Measurements from ENCODE around the gene SMC1B. TPM values are rescaled to one million over a fixed set of nuclear protein-coding genes. Genes with fewer than 3 reads are reported as not detected.

SMC1B gene
- polyA plus RNA-seq, 2 of the 4 experiments (the other 2 are of a cell fraction) = 0.03 TPM; not detected in 1

DNA sequence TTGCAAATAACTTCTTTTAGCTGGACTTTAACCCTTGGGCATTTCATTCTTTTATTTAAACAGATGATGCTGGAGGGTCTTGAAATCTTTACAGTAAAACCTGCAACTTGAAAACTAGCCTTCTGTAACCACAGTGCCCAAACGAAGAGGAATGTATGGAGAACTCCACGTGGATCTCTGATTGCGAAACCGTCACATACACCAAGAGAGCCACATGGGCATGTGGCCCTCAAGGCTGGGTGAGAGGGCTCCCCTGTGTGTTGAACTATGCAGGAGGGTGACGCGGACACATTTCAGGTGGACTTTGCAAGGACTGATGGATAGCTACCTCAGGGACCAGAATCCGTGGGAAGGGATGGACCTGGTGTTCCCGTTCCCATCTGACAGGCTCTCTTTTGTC, 73.1 kb downstream of the SMC1B start:
- CTCF ChIA-PET = interaction anchor here (1.4 kb wide), 1 partner anchor 23 kb away, joined by 3 read pairs; no protein-coding TSS in a partner anchor
- FAIRE-seq (no peak), ATAC-seq (no peak), DNase-seq (ENCODE audit: low read depth in 1 of 2, low spot score in 1 of 2) (no peak)
- 76% methylated on average over 8 of the region's 8 CpGs for WGBS (ENCODE audit: missing lambda C conversion rate)
- H3K4me1 ChIP-seq = no peaks in the 10 kb centered on the region
- POLR2A ChIA-PET = no interaction called here
- no peak overlapping the region for H3K4me2 ChIP-seq
- no peaks in the 10 kb centered on the region for H3K9me3 ChIP-seq
- TF ChIP-seq, protein P1, sequence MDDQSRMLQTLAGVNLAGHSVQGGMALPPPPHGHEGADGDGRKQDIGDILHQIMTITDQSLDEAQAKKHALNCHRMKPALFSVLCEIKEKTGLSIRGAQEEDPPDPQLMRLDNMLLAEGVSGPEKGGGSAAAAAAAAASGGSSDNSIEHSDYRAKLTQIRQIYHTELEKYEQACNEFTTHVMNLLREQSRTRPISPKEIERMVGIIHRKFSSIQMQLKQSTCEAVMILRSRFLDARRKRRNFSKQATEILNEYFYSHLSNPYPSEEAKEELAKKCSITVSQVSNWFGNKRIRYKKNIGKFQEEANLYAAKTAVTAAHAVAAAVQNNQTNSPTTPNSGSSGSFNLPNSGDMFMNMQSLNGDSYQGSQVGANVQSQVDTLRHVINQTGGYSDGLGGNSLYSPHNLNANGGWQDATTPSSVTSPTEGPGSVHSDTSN (IDR thresholded peaks at IDR 0.05) = no peak
- TF ChIP-seq ZNF302 (CRISPR knock-in tag; IDR thresholded peaks at IDR 0.05) (no peak), HOXA7 (CRISPR knock-in tag; IDR thresholded peaks at IDR 0.05) (no peak), CBX2 (IDR thresholded peaks at IDR 0.05; ENCODE audit: borderline replicate concordance, low read depth) (no peak), CHD4 (IDR thresholded peaks at IDR 0.05; ENCODE audit: borderline replicate concordance) (no peak), RARB (CRISPR knock-in tag; IDR thresholded peaks at IDR 0.05) (no peak), CEBPB (IDR thresholded peaks at IDR 0.05) (peak in 1 of 2 experiments; percentile 36; a peak in 1 of 4 replicates)
- H3K27ac ChIP-seq = no peak overlapping the region
- H3K4me3 ChIP-seq = no peak overlapping the region

DNA sequence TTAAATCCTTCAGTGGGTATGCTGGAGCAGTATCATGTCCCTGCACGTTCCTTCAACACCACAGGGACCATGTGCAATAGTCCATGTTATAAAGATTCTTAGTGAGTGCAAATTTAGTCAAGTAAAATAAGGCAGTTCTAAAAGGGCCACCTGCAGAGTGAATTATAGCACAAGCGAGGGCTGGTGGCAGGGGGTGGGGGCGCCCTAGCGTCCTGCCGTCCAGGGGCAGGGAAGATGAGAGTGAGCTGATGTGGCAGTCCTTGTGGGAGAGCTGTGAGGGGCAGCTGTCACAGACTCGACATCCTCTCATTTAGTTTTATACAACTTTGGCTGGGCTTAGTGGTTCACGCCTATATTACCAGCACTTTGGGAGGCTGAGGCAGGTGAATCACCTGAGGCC, 74.6 kb downstream of the SMC1B start:
- TF ChIP-seq, protein P2, sequence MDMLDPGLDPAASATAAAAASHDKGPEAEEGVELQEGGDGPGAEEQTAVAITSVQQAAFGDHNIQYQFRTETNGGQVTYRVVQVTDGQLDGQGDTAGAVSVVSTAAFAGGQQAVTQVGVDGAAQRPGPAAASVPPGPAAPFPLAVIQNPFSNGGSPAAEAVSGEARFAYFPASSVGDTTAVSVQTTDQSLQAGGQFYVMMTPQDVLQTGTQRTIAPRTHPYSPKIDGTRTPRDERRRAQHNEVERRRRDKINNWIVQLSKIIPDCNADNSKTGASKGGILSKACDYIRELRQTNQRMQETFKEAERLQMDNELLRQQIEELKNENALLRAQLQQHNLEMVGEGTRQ (IDR thresholded peaks at IDR 0.05) = no peak
- TF ChIP-seq BHLHE40 (IDR thresholded peaks at IDR 0.05; ENCODE audit: low read depth, low read length) (no peak), KDM5A (IDR thresholded peaks at IDR 0.05) (no peak), HDAC2 (IDR thresholded peaks at IDR 0.05) (no peak), CHD4 (IDR thresholded peaks at IDR 0.05; ENCODE audit: borderline replicate concordance) (no peak), HOXA7 (CRISPR knock-in tag; IDR thresholded peaks at IDR 0.05) (no peak), FOSL2 (IDR thresholded peaks at IDR 0.05) (no peak), FOSL2 (CRISPR knock-in tag; IDR thresholded peaks at IDR 0.05) (no peak), MAZ (IDR thresholded peaks at IDR 0.05; ENCODE audit: borderline replicate concordance, low read depth, low read length) (no peak), ZFP36 (IDR thresholded peaks at IDR 0.05; ENCODE audit: borderline replicate concordance, partially characterized antibody) (no peak), NFE2L2 (conservative IDR thresholded peaks at IDR 0.05; ENCODE audit: low read length) (no peak), FOXS1 (CRISPR knock-in tag; IDR thresholded peaks at IDR 0.05) (no peak), RARB (CRISPR knock-in tag; IDR thresholded peaks at IDR 0.05) (no peak), EHF (CRISPR knock-in tag; IDR thresholded peaks at IDR 0.05) (no peak), CHD2 (IDR thresholded peaks at IDR 0.05; ENCODE audit: low read length, partially characterized antibody) (no peak), RNF2 (IDR thresholded peaks at IDR 0.05; ENCODE audit: borderline replicate concordance, low read depth) (no peak), CBX8 (IDR thresholded peaks at IDR 0.05) (no peak)
- TF ChIP-seq, protein P3, sequence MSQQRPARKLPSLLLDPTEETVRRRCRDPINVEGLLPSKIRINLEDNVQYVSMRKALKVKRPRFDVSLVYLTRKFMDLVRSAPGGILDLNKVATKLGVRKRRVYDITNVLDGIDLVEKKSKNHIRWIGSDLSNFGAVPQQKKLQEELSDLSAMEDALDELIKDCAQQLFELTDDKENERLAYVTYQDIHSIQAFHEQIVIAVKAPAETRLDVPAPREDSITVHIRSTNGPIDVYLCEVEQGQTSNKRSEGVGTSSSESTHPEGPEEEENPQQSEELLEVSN (IDR thresholded peaks at IDR 0.05; ENCODE audit: borderline replicate concordance, low read depth) = no peak
- TF ChIP-seq, protein P1 (IDR thresholded peaks at IDR 0.05) = no peak
- DNase-seq (ENCODE audit: low read depth in 1 of 2, low spot score in 1 of 2) (no peak), FAIRE-seq (no peak), ATAC-seq (no peak)
- 88% methylated on average over 7 of the region's 7 CpGs for WGBS (ENCODE audit: missing lambda C conversion rate)
- POLR2A ChIA-PET = no interaction called here
- no peaks in the 10 kb centered on the region for H3K4me1 ChIP-seq
- H3K4me2 ChIP-seq = no peak overlapping the region
- no peak overlapping the region for H3K27ac ChIP-seq
- H3K4me3 ChIP-seq = no peak overlapping the region
- H3K9me3 ChIP-seq = no peaks in the 10 kb centered on the region
- CTCF ChIA-PET = no interaction called here

DNA sequence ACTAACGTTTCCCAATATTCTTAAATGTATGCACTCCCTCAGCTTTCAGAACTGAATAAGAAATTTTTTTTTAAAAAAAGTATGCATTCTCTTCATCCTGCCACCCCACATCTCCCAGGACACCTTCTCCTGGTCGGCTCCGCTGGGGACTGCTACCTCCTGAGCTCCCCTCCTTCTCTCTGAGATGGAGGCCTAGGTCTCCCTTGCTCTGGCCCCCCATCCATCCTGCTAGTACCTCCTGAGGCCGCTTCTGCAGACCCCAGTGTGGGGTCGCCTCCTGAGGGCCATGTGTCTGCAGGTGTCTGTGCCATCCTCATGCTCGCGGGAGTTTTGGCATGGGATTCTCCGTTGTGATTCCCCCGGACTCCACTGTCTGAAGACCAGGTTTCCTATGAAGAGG, 75.9 kb downstream of the SMC1B start:
- ChIA-PET POLR2A (no interaction called here), CTCF (no interaction called here)
- Histone ChIP-seq H3K4me1 (no peaks in the 10 kb centered on the region), H3K9me3 (no peaks in the 10 kb centered on the region), H3K4me2 (no peak overlapping the region), H3K27ac (no peak overlapping the region), H3K4me3 (no peak overlapping the region)
- DNase-seq (ENCODE audit: low read depth in 1 of 2, low spot score in 1 of 2) (no peak), ATAC-seq (no peak), FAIRE-seq (no peak)
- WGBS (ENCODE audit: missing lambda C conversion rate) = 91% methylated on average over 8 of the region's 9 CpGs
- TF ChIP-seq EHMT2 (IDR thresholded peaks at IDR 0.05; ENCODE audit: low read depth) (no peak), HOXA7 (CRISPR knock-in tag; IDR thresholded peaks at IDR 0.05) (no peak), RAD21 (conservative IDR thresholded peaks at IDR 0.05 in 1 of 2, IDR thresholded peaks at IDR 0.05 in 1 of 2) (no peak), HOXB13 (CRISPR knock-in tag; IDR thresholded peaks at IDR 0.05; ENCODE audit: low read depth) (no peak), MAZ (IDR thresholded peaks at IDR 0.05; ENCODE audit: borderline replicate concordance, low read depth, low read length) (no peak), KDM1A (IDR thresholded peaks at IDR 0.05; ENCODE audit: low read depth) (no peak)
- TF ChIP-seq, protein P4, sequence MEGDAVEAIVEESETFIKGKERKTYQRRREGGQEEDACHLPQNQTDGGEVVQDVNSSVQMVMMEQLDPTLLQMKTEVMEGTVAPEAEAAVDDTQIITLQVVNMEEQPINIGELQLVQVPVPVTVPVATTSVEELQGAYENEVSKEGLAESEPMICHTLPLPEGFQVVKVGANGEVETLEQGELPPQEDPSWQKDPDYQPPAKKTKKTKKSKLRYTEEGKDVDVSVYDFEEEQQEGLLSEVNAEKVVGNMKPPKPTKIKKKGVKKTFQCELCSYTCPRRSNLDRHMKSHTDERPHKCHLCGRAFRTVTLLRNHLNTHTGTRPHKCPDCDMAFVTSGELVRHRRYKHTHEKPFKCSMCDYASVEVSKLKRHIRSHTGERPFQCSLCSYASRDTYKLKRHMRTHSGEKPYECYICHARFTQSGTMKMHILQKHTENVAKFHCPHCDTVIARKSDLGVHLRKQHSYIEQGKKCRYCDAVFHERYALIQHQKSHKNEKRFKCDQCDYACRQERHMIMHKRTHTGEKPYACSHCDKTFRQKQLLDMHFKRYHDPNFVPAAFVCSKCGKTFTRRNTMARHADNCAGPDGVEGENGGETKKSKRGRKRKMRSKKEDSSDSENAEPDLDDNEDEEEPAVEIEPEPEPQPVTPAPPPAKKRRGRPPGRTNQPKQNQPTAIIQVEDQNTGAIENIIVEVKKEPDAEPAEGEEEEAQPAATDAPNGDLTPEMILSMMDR (IDR thresholded peaks at IDR 0.05) = no peak

Measured in A549 (cell line).